ENCODE results near the gene CAMTA1.

DNA sequence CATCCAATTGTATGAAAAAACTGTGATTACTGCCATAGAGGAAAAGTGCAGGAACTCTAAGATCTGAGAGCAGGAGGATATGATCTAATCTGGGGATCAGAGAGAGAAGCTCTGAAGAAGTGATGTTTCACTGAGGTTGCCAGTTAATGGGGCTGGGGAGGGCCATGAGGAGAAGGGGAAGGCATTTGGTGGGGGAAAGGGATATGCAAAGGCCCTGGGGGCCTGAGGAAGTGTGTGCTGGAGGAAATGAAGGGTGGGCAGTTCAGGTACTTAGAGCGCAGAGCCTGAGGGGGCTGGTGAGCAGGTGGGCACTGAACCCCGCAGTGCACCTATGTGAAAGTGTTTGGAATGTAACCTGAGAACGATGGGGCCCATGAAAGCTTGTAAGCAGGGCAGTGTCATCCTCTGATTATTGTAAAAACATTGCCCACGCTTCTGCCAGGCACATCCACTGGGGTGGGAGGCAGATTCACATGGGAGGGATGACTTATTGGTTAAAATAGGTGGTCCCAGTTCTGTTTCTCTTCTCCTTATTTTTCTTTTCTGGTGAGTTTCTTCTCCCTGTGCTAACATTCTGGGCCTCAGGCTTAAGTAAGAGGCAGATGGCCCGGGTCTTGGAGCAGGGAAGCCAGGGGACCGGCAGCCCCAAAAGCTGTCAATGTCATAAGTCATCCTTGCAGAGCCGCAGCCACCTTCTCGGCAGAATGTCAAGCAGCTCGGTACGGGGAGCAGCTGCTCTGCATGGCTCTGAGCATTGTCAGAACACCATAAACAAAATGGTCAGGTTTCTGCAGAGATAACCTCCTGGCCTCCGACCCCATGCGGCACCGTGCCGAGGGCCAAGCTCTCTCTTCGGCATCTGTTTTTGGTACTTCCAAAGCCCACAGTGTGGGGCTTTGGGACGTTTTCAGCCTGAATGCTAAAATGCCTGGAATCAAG, 493.8 kb downstream of the CAMTA1 start:
- TF ChIP-seq, protein P1, sequence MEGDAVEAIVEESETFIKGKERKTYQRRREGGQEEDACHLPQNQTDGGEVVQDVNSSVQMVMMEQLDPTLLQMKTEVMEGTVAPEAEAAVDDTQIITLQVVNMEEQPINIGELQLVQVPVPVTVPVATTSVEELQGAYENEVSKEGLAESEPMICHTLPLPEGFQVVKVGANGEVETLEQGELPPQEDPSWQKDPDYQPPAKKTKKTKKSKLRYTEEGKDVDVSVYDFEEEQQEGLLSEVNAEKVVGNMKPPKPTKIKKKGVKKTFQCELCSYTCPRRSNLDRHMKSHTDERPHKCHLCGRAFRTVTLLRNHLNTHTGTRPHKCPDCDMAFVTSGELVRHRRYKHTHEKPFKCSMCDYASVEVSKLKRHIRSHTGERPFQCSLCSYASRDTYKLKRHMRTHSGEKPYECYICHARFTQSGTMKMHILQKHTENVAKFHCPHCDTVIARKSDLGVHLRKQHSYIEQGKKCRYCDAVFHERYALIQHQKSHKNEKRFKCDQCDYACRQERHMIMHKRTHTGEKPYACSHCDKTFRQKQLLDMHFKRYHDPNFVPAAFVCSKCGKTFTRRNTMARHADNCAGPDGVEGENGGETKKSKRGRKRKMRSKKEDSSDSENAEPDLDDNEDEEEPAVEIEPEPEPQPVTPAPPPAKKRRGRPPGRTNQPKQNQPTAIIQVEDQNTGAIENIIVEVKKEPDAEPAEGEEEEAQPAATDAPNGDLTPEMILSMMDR (IDR thresholded peaks at IDR 0.05) = no peak
- no peak for TF ChIP-seq POLR2A (IDR thresholded peaks at IDR 0.05)
